HepG2 (cell line): Measurements from ENCODE around the gene ADAMTS16. TPM values are rescaled to one million over a fixed set of nuclear protein-coding genes. Genes with fewer than 3 reads are reported as not detected.

Source experiments
- HNF1A ChIP-seq, 2 experiments: sonication (generic) in 1 of 2; formaldehyde crosslinking in 1 of 2; IDR thresholded peaks; 2 replicates each; pipeline versions ENCODE4 v1.4.0 to v1.6.1; 2016 to 2020; ENCODE audit warnings: borderline replicate concordance in 1 of 2, low read depth in 1 of 2, mild to moderate bottlenecking in 1 of 2, missing genetic modification reagents in 1 of 2
- HOXD1 ChIP-seq: sonication (generic); formaldehyde crosslinking; IDR thresholded peaks from 2 replicates; pipeline ENCODE4 v1.5.0; 2020; ENCODE audit warnings: missing genetic modification reagents
- MTF1 ChIP-seq: sonication (generic); formaldehyde crosslinking; IDR thresholded peaks from 2 replicates; pipeline ENCODE4 v1.5.0; 2020; ENCODE audit warnings: missing genetic modification reagents
- NFATC3 ChIP-seq: sonication (generic); formaldehyde crosslinking; IDR thresholded peaks from 2 replicates; pipeline ENCODE4 v1.5.1; 2020; ENCODE audit warnings: mild to moderate bottlenecking, missing genetic modification reagents
- NR0B2 ChIP-seq: sonication (generic); formaldehyde crosslinking; IDR thresholded peaks from 2 replicates; pipeline ENCODE4 v1.4.0; 2020; ENCODE audit warnings: mild to moderate bottlenecking, missing genetic modification reagents
- PHF8 ChIP-seq: sonication (generic); formaldehyde crosslinking; IDR thresholded peaks from 2 replicates; pipeline ENCODE4 v1.5.0; 2020; ENCODE audit warnings: missing genetic modification reagents
- USF2 ChIP-seq, 2 experiments: sonication (generic) in 1 of 2; formaldehyde crosslinking in 1 of 2; IDR thresholded peaks; 2 replicates each; pipeline versions ENCODE4 v1.5.1 to v1.6.1; 2011 to 2020; ENCODE audit warnings: borderline replicate concordance in 1 of 2, low read depth in 1 of 2, low read length in 1 of 2, mild to moderate bottlenecking in 1 of 2, missing genetic modification reagents in 1 of 2, moderate library complexity in 1 of 2
- ZBTB14 ChIP-seq: sonication (generic); formaldehyde crosslinking; IDR thresholded peaks from 2 replicates; pipeline ENCODE4 v1.4.0; 2020; ENCODE audit warnings: missing genetic modification reagents
- ZHX1 ChIP-seq: sonication (generic); formaldehyde crosslinking; IDR thresholded peaks from 2 replicates; pipeline ENCODE4 v1.8.1; 2022; ENCODE audit warnings: low read depth, mild to moderate bottlenecking, missing genetic modification reagents
- ZNF281 ChIP-seq: sonication (generic); formaldehyde crosslinking; IDR thresholded peaks from 2 replicates; pipeline ENCODE4 v1.4.0; 2020; ENCODE audit warnings: missing genetic modification reagents, borderline replicate concordance
- ZNF282 ChIP-seq: fragments of 450-650 bp; IDR thresholded peaks from 2 replicates; pipeline ENCODE4 v1.6.1; 2018; ENCODE audit not compliant: partially characterized antibody
- ZNF33B ChIP-seq: sonication (generic); formaldehyde crosslinking; IDR thresholded peaks from 2 replicates; pipeline ENCODE4 v1.5.1; 2020; ENCODE audit warnings: mild to moderate bottlenecking, missing genetic modification reagents
- ZNF382 ChIP-seq: sonication (generic); formaldehyde crosslinking; IDR thresholded peaks from 2 replicates; pipeline ENCODE4 v1.5.0; 2020; ENCODE audit warnings: missing genetic modification reagents, mild to moderate bottlenecking, borderline replicate concordance
- ZSCAN30 ChIP-seq: sonication (generic); formaldehyde crosslinking; IDR thresholded peaks from 2 replicates; pipeline ENCODE4 v1.5.0; 2020; ENCODE audit warnings: mild to moderate bottlenecking, missing genetic modification reagents
- polyA plus RNA-seq, 8 experiments: library from polyadenylated mRNA; depleted of rRNA in 3 of 8; stranded (reverse) in 7 of 8; unstranded in 1 of 8; fragments of >200 nt; fragmentation: Illumina TruSeq in 4 of 8; extraction: Trizol in 4 of 8; gene quantifications; 2 replicates each; pipeline versions ENCODE4 v1.2.1 to v1.2.3, GENCODE V29; 2011 to 2016; ENCODE audit warnings: low read depth in 4 of 8, missing spikeins in 1 of 8, mixed read lengths in 1 of 8; ENCODE audit not compliant: insufficient read depth in 1 of 8
- total RNA-seq, 5 experiments: library from RNA; depleted of rRNA; stranded (reverse); fragments of >200 nt; fragmentation: Illumina TruSeq; extraction: Trizol; gene quantifications; 2 replicates each; pipeline ENCODE4 v1.2.3, GENCODE V29; 2016; ENCODE audit warnings: low read depth in 1 of 5

ADAMTS16 gene
- total and polyA plus RNA-seq, 2 of the 13 experiments (the other 11 are each of a cell fraction or from before 2014, with no cell fraction given), result 0.02 to 0.03 TPM

GRCh38 chr5:5350101-5350500 lies 210.0 kb downstream of the ADAMTS16 start (continued):
- no peak for TF ChIP-seq ZBTB14 (CRISPR knock-in tag)
- TF ChIP-seq ZNF282, result no peak
- TF ChIP-seq NFATC3 (CRISPR knock-in tag), result no peak
- no peak for TF ChIP-seq ZHX1
- TF ChIP-seq ZNF281 (CRISPR knock-in tag), result peak; percentile 82; the same call in 1 of the 2 replicates
- TF ChIP-seq MTF1 (CRISPR knock-in tag), result no peak
- TF ChIP-seq PHF8 (CRISPR knock-in tag), result no peak
- no peak for TF ChIP-seq NR0B2 (CRISPR knock-in tag)
- TF ChIP-seq HOXD1 (CRISPR knock-in tag), result no peak
- TF ChIP-seq ZSCAN30, result no peak
- no peak for TF ChIP-seq USF2 (IDR thresholded peaks at IDR 0.05; ENCODE audit: low read depth, low read length)
- no peak for TF ChIP-seq USF2 (CRISPR knock-in tag; IDR thresholded peaks at IDR 0.05; ENCODE audit: borderline replicate concordance)
- TF ChIP-seq HNF1A (IDR thresholded peaks at IDR 0.05; ENCODE audit: low read depth), result no peak
- no peak for TF ChIP-seq HNF1A (CRISPR knock-in tag; IDR thresholded peaks at IDR 0.05; ENCODE audit: borderline replicate concordance)
- TF ChIP-seq ZNF33B (CRISPR knock-in tag), result no peak
- no peak for TF ChIP-seq ZNF382 (CRISPR knock-in tag)
